GM21717 (cell line): Measurements from ENCODE around the gene LUZP2.

ENCODE experiments used
- ATAC-seq: cut with Tn5 transposase; IDR thresholded peaks from one replicate; pipeline ENCODE4 v1.9.1; 2021; ENCODE audit warnings: mild to moderate bottlenecking, moderate library complexity; ENCODE audit not compliant: unreplicated experiment

The LUZP2 gene

GRCh38 chr11:24496736-24497725 is at the start of gene LUZP2:
LUZP2 (plus strand) TSS chr11:24497053.
- ATAC-seq, result no peak

DNA sequence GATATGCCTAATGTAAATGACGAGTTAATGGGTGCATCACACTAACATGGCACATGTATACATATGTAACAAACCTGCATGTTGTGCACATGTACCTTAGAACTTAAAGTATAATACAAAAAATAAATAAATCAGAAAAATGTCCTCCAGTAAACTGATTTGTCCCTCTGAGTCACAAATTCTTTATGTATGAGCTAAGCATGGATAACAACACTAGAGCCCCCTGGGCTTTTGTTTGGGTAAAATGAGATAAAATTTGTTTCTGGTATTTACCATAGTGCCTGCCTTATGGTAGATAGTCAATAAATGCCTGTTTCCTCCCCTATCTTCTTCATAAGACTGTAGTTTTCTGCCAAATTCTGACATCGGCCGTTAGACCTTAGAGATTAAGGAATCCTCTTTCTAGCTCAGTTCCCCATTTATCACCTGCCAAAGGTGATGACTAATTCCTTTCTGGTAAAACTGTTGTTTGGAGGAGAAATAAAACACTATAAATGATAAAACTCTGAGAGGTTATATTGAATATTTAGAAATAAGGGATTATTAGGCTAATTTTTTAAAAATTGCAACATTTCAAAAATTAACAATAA is 43.6 kb upstream of the LUZP2 start:
- ATAC-seq, result no peak

- ATAC-seq, result no peak
These were observed 38.9 kb upstream of the LUZP2 start for GRCh38 chr11:24457985-24458384.

DNA sequence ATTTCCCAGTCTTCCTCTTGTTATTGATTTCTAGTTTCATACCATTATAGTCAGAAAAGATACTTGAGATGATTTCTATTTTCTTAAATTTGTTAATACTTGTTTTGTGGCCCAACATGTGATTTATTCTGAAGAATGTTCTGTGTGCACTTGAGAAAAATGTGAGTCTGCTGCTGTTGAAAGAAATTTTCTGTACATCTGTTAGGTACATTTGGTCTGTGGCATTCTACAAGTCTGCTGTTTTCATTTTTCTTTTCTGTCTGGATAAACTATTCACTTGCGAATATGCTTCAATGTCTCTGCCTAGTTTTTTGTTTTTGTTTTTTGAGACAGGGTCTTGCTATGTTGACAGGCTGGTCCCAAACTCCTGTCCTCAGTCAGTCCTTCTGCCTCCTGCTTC is 26.4 kb upstream of the LUZP2 start:
- ATAC-seq, result no peak

DNA sequence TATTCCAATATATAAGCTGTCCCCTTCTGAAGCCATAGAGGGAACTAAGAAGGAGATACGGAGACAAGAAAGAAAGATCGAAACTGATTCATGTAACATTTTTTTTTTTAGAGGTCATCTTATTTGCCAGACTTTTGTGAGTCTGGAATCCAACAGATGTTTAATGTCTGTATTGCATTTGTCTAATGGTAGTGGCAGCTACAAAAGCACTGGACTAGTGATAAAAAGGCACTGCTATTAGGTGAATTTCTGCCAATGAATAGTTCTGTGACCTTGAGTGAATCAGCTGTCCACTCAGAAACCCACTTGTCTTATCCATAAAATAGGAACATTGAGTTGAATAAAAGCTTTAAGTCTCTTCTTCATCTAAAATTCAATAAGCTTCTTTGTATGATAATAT is 25.8 kb upstream of the LUZP2 start:
- ATAC-seq, result no peak

DNA sequence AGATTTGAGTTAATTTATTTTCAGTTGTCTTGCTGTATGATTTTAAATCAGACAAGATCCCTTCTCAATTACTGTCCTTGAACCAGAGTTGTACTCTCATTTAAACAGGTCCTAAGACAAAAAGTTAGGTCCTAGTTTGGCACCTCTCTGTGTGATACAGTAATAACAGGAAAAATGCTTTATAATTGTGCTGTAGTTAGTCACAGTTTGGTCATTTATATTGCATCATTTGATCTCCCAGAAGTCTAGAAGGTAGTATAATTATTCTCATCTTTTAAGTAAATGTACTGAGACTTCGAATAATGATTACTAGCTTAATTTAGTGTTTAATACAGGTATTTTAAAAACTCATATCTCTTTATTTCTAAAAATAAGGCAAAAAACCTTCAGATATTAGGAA is 18.1 kb upstream of the LUZP2 start:
- ATAC-seq, result no peak

GRCh38 chr11:24489477-24489876 is 7.4 kb upstream of the LUZP2 start:
- no peak for ATAC-seq

DNA sequence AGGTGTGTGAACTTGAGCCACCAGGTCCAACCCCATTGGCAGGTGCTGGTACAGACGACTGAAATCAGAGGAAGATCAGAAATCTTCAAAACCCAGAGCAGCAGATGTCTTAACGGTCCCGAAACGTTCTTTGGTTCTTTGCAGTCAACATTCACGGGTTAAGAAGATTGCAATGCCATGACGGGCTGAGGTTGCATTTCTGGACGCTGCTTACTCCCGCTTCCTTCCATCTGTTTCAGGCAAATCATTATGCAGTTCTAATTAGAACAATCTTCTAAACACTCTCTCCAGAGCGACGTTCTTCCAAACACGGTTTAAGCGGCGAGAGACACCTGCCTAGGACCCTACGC is 492 bp upstream of the LUZP2 start:
- no peak for ATAC-seq

GRCh38 chr11:24497831-24498230 is 978 bp downstream of the LUZP2 start:
- no peak for ATAC-seq

GRCh38 chr11:24502425-24502824 is 5.6 kb downstream of the LUZP2 start:
- no peak for ATAC-seq

- no peak for ATAC-seq
These were observed 12.3 kb downstream of the LUZP2 start for GRCh38 chr11:24509114-24509513.

- no peak for ATAC-seq
These were observed 14.7 kb downstream of the LUZP2 start for GRCh38 chr11:24511511-24511910.

GRCh38 chr11:24513479-24514218 is 16.8 kb downstream of the LUZP2 start:
- no peak for ATAC-seq

DNA sequence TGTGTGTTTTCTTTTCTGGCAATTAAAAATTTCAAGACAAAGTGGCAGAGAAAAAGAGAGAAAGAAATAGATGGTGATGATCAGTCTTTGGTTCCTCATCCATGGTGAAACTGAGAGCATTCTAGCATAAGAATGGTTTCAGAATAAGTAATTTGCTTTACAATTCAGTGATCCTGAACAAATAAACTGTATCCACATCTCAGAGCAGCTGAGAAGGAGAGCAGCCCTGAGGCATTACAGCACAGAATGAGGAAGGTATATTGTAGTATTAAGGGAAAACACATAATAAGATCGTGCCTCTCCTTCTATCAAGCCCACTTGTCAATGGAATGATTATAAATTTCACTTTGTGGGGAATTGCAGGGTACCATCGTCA is 17.4 kb downstream of the LUZP2 start:
- ATAC-seq, result peak; percentile 87

DNA sequence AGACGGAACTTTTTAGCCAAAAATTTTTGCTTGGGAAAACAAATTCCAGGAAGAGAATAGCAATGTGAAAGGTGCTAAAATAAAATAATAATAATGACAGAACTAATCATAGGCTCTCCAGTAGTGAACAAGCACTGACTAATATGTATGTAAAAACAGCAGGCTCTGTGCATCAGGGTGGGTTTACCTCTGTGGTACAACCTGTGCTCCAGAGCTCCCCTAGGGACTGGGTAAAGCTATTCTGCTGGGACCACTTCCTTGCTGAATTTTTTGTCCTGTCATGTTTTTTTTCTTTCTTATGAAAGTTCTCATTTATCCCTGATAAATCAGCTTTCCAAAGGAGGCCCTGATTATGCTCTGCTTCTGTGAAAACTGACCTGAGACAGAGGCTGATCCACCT is 18.8 kb downstream of the LUZP2 start:
- ATAC-seq, result no peak

DNA sequence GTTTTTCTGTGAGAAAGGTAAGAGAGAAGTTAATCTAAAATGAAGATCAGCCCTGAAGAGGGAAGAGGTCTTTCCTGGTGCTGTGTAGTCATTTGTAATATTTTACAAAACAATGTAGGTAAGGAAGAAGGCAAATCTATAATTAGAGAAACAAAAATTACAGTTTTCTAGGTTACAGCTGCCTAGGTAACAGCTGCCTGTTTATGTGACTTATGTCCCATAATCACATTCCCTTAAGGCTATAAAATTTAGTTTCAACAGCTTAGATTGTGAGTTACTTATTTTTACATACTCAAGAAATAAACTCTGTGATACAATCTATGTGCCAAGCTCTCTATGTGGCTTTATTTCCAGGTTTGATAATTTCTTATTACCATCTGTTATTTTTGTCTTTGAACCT is 19.8 kb downstream of the LUZP2 start:
- no peak for ATAC-seq

DNA sequence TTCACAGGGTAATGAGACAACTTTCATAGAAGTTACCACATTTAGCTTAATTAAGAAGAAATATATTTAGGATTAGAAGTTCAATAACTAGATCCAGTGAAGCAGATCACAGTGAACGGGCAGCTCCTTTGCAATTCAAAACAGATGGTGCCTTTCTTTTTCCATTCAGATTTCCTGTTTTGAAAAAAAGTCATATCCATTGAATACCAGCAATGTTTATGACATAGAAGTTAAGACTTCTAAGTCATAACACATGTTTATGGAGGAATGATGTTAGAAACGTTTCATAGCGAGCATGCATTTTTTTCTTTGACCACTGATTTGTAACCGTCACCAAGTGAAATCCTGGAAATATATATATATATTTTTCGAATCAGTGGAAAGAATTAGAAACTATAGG is 24.7 kb downstream of the LUZP2 start:
- no peak for ATAC-seq

- ATAC-seq, result no peak
These were observed 27.3 kb downstream of the LUZP2 start for GRCh38 chr11:24524156-24524555.

- no peak for ATAC-seq
These were observed 34.7 kb downstream of the LUZP2 start for GRCh38 chr11:24531528-24531927.

GRCh38 chr11:24543771-24544170 is 46.9 kb downstream of the LUZP2 start:
- no peak for ATAC-seq

GRCh38 chr11:24556693-24557092 is 59.8 kb downstream of the LUZP2 start:
- ATAC-seq, result no peak

GRCh38 chr11:24559315-24559714 is 62.5 kb downstream of the LUZP2 start:
- ATAC-seq, result no peak
